ENCODE results near the gene VAV1.

DNA sequence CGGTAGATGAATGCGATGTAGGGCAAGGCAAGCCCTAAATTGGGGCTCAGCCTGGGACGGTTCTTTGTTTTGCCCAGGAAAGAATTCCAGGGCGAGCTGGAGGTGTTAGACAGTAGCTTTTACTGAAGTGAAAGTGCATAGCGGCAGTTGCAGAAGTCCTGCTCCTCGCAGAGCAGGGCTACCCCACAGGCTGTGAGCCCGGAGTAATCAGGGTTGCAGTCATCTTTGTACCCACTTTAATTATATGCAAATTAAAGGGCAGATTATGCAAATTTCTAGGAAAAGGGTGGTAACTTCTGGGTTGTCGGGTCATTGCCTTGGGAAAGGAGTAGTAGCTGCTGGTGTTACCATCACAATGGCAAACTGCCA, 30.5 kb downstream of the VAV1 start:
- TF ChIP-seq, protein P1, sequence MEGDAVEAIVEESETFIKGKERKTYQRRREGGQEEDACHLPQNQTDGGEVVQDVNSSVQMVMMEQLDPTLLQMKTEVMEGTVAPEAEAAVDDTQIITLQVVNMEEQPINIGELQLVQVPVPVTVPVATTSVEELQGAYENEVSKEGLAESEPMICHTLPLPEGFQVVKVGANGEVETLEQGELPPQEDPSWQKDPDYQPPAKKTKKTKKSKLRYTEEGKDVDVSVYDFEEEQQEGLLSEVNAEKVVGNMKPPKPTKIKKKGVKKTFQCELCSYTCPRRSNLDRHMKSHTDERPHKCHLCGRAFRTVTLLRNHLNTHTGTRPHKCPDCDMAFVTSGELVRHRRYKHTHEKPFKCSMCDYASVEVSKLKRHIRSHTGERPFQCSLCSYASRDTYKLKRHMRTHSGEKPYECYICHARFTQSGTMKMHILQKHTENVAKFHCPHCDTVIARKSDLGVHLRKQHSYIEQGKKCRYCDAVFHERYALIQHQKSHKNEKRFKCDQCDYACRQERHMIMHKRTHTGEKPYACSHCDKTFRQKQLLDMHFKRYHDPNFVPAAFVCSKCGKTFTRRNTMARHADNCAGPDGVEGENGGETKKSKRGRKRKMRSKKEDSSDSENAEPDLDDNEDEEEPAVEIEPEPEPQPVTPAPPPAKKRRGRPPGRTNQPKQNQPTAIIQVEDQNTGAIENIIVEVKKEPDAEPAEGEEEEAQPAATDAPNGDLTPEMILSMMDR (IDR thresholded peaks at IDR 0.05; ENCODE audit: insufficient read depth, low read length, poor library complexity, severe bottlenecking): no peak
- TF ChIP-seq EZH2phosphoT487 (conservative IDR thresholded peaks at IDR 0.05; ENCODE audit: low read length): no peak

Measured in SU-DHL-6 (cell line).